Suprapubic skin (tissue), 4 donors: Measurements from ENCODE around the gene PLLP.

Source experiments
- CTCF ChIP-seq, 2 donors: fragments of 200-600 bp in 1 of 2; fragments of 450-650 bp in 1 of 2; sonication (generic) in 1 of 2; IDR thresholded peaks; one replicate each; pipeline ENCODE4 v1.5.1; 2016 to 2019; ENCODE audit warnings: antibody characterized with exemption in 2 of 2, mild to moderate bottlenecking in 1 of 2, moderate library complexity in 1 of 2
- EP300 ChIP-seq: sonication (generic); formaldehyde crosslinking; IDR thresholded peaks from one replicate; pipeline ENCODE4 v1.6.1; 2017; ENCODE audit warnings: antibody characterized with exemption
- POLR2A ChIP-seq, 2 donors: fragments of 450-650 bp; IDR thresholded peaks; one replicate each; pipeline ENCODE4 v1.6.1; 2017; ENCODE audit warnings: antibody characterized with exemption in 2 of 2, mild to moderate bottlenecking in 2 of 2, moderate library complexity in 2 of 2
- POLR2AphosphoS5 ChIP-seq, 3 donors: sonication (generic); formaldehyde crosslinking; IDR thresholded peaks; one replicate each; pipeline ENCODE4 v1.6.1; 2017; ENCODE audit warnings: antibody characterized with exemption in 3 of 3

- no peak for TF ChIP-seq CTCF (IDR thresholded peaks at IDR 0.05)
- no peak for TF ChIP-seq EP300
- TF ChIP-seq POLR2AphosphoS5 (IDR thresholded peaks at IDR 0.05) = no peak
- TF ChIP-seq POLR2A (IDR thresholded peaks at IDR 0.05) = no peak
Measured at GRCh38 chr16:57285379-57285778, 907 bp upstream of the PLLP start.
